Suprapubic skin (tissue), 4 donors: ENCODE measurements around the gene SELENOF. TPM values are rescaled to one million over a fixed set of nuclear protein-coding genes. Genes with fewer than 3 reads are reported as not detected.

Experiments
- DNase-seq, 2 donors: peaks; one replicate each; pipeline ENCODE4 v3.0.0-alpha.2; 2019; ENCODE audit warnings: low spot score in 2 of 2
- H3K27ac ChIP-seq: fragments of 200-600 bp; sonication (generic); one replicate; pipeline ENCODE4 v1.5.1; 2019
- H3K27me3 ChIP-seq: fragments of 200-600 bp; sonication (generic); one replicate; pipeline ENCODE4 v1.5.1; 2019
- H3K36me3 ChIP-seq: fragments of 200-600 bp; sonication (generic); one replicate; pipeline ENCODE4 v1.5.1; 2019
- H3K4me1 ChIP-seq: fragments of 200-600 bp; sonication (generic); one replicate; pipeline ENCODE4 v1.5.1; 2019
- H3K4me3 ChIP-seq: fragments of 200-600 bp; sonication (generic); one replicate; pipeline ENCODE4 v1.5.1; 2019; ENCODE audit warnings: mild to moderate bottlenecking
- H3K9me3 ChIP-seq: fragments of 200-600 bp; sonication (generic); one replicate; pipeline ENCODE4 v1.5.1; 2019
- CTCF ChIP-seq, 2 donors: fragments of 200-600 bp in 1 of 2; fragments of 450-650 bp in 1 of 2; sonication (generic) in 1 of 2; IDR thresholded peaks; one replicate each; pipeline ENCODE4 v1.5.1; 2016 to 2019; ENCODE audit warnings: antibody characterized with exemption in 2 of 2, mild to moderate bottlenecking in 1 of 2, moderate library complexity in 1 of 2
- EP300 ChIP-seq: sonication (generic); formaldehyde crosslinking; IDR thresholded peaks from one replicate; pipeline ENCODE4 v1.6.1; 2017; ENCODE audit warnings: antibody characterized with exemption
- POLR2A ChIP-seq, 2 donors: fragments of 450-650 bp; IDR thresholded peaks; one replicate each; pipeline ENCODE4 v1.6.1; 2017; ENCODE audit warnings: antibody characterized with exemption in 2 of 2, mild to moderate bottlenecking in 2 of 2, moderate library complexity in 2 of 2
- POLR2AphosphoS5 ChIP-seq, 3 donors: sonication (generic); formaldehyde crosslinking; IDR thresholded peaks; one replicate each; pipeline ENCODE4 v1.6.1; 2017; ENCODE audit warnings: antibody characterized with exemption in 3 of 3
- WGBS: methylation state at CpG from one replicate; pipeline ENCODE4 v1.1.5; 2018; 5-methylcytosine and 5-hydroxymethylcytosine counted together
- total RNA-seq, 4 donors: library from RNA; depleted of rRNA; stranded (reverse); fragments of >200 nt; gene quantifications; one replicate each; pipeline ENCODE4 v1.1.0, GENCODE V29; 2016

Gene SELENOF
- total RNA-seq, 4 donors from 2014 or later, result 49.6 to 96.4 (median 88.7) TPM

DNA sequence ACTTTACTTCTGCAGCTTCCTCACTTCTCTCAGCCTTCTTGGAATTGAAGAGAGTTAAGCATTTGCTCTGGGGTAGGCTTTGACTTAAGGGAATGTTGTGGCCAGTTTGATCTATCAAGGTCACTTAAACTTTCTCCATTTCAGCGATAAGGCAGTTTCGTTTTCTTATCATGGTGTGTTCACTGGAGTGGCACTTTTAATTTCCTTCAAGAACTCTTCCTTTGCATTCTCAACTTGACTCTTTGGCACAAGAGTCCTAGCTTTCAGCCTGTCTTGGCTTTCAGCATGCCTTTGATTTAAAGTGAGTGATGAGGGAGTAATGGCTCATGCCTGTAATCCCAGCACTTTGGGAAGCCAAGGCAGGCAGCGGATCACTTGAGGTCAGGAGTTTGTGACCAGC is 39.2 kb upstream of the SELENOF start:
- Histone ChIP-seq H3K9me3 (no peaks in the 10 kb centered on the region), H3K36me3 (no peaks in the 10 kb centered on the region), H3K27ac (no peak overlapping the region), H3K27me3 (no peaks in the 10 kb centered on the region), H3K4me1 (no peaks in the 10 kb centered on the region), H3K4me3 (no peak overlapping the region)
- WGBS, result 84% methylated on average over 3 of the region's 3 CpGs
- TF ChIP-seq EP300 (no peak), POLR2AphosphoS5 (IDR thresholded peaks at IDR 0.05) (no peak), CTCF (IDR thresholded peaks at IDR 0.05) (no peak), POLR2A (IDR thresholded peaks at IDR 0.05) (no peak)
- DNase-seq, result no peak

GRCh38 chr1:86951430-86951829 is 37.5 kb upstream of the SELENOF start:
- H3K4me1 ChIP-seq, result no peaks in the 10 kb centered on the region
- DNase-seq, result no peak
- H3K36me3 ChIP-seq, result no peaks in the 10 kb centered on the region
- H3K4me3 ChIP-seq, result no peak overlapping the region
- H3K27ac ChIP-seq, result no peak overlapping the region
- no peak for TF ChIP-seq EP300
- TF ChIP-seq POLR2A (IDR thresholded peaks at IDR 0.05), result no peak
- TF ChIP-seq POLR2AphosphoS5 (IDR thresholded peaks at IDR 0.05), result no peak
- no peak for TF ChIP-seq CTCF (IDR thresholded peaks at IDR 0.05)
- no peaks in the 10 kb centered on the region for H3K9me3 ChIP-seq
- H3K27me3 ChIP-seq, result no peaks in the 10 kb centered on the region
- WGBS, result 88% methylated on average over 1 of the region's 1 CpG

DNA sequence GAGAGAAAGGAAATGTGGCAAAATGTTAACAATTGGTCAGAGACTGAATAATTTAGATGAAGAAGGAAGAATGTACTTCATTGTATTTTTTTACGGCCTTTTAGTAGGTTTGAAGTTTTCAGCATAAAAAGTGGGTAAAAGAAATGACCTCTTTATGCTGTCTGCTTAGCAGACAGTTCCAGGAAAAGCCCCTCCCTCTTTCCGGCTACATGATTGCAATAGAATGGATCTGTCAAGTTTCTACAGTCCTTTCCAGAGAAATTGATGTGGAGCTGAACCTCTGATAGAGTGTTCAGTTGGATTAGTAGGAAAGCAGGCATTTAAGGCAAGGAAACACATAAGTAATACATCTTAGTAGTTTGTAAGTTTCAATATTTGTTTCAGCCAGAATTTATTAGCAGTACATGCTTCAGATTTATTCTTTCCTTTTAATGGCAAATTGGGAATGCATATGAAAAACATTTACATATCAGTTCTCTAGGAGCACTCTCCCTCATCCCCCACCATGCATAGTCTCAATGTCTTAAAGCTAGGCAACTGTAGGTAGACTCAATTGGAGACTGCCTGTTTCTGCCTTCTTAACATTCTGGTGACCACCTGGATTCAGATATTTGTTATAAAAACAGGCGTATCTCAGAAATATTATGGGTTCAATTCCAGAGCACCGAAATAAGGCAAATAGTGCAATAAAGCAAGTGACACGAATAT is 36.9 kb upstream of the SELENOF start:
- TF ChIP-seq POLR2A (IDR thresholded peaks at IDR 0.05), result no peak
- TF ChIP-seq POLR2AphosphoS5 (IDR thresholded peaks at IDR 0.05), result no peak
- no peak for TF ChIP-seq CTCF (IDR thresholded peaks at IDR 0.05)
- no peak for TF ChIP-seq EP300
- no peaks in the 10 kb centered on the region for H3K9me3 ChIP-seq
- no peaks in the 10 kb centered on the region for H3K27me3 ChIP-seq
- 88% methylated on average over 5 of the region's 5 CpGs for WGBS
- no peak overlapping the region for H3K4me3 ChIP-seq
- no peak for DNase-seq
- H3K27ac ChIP-seq, result no peak overlapping the region
- H3K4me1 ChIP-seq, result no peaks in the 10 kb centered on the region
- H3K36me3 ChIP-seq, result no peaks in the 10 kb centered on the region

GRCh38 chr1:86948212-86948611 is 34.3 kb upstream of the SELENOF start:
- H3K36me3 ChIP-seq, result no peaks in the 10 kb centered on the region
- no peaks in the 10 kb centered on the region for H3K9me3 ChIP-seq
- H3K4me1 ChIP-seq, result no peaks in the 10 kb centered on the region
- no peak for TF ChIP-seq EP300
- TF ChIP-seq POLR2A (IDR thresholded peaks at IDR 0.05), result no peak
- no peak for TF ChIP-seq POLR2AphosphoS5 (IDR thresholded peaks at IDR 0.05)
- no peak for TF ChIP-seq CTCF (IDR thresholded peaks at IDR 0.05)
- WGBS, result 88% methylated on average over 5 of the region's 5 CpGs
- no peak for DNase-seq
- no peak overlapping the region for H3K27ac ChIP-seq
- H3K4me3 ChIP-seq, result no peak overlapping the region
- no peaks in the 10 kb centered on the region for H3K27me3 ChIP-seq

DNA sequence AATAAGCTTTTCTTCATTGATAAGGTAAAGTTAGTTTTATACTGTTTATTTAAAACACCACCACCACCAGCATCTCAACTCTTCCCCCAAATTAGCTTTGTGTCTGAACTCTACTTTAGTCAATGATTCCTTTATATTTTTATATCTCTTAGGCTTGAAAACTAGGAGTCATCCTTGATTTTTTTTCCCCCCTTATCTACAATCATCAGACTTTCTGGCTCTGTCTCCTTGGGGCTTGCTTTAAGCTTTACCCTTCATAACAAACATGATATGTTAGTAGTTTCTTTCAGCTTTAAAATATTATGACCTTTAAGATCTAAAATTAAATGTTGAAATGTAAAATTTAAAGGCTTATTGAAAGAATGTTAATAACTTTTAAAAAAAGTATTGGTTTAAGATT is 28.8 kb upstream of the SELENOF start:
- no peak overlapping the region for H3K4me3 ChIP-seq
- H3K36me3 ChIP-seq, result no peaks in the 10 kb centered on the region
- no peaks in the 10 kb centered on the region for H3K4me1 ChIP-seq
- no peaks in the 10 kb centered on the region for H3K27me3 ChIP-seq
- no peak overlapping the region for H3K27ac ChIP-seq
- no peak for DNase-seq
- no peaks in the 10 kb centered on the region for H3K9me3 ChIP-seq
- TF ChIP-seq CTCF (IDR thresholded peaks at IDR 0.05) (no peak), POLR2AphosphoS5 (IDR thresholded peaks at IDR 0.05) (no peak), EP300 (no peak), POLR2A (IDR thresholded peaks at IDR 0.05) (no peak)
